Prostate gland (tissue), 2 donors: Measurements from ENCODE around the gene BPIFB4. TPM values are rescaled to one million over a fixed set of nuclear protein-coding genes. Genes with fewer than 3 reads are reported as not detected.
"Not testable (repeated sequence)": the region's sequence is repeated elsewhere in the genome, so short reads cannot be mapped to it uniquely, and the experiment has no call there.

ENCODE experiments used
- DNase-seq: peaks from one replicate; pipeline ENCODE4 v3.0.0-alpha.2; 2019; ENCODE audit warnings: low spot score
- H3K27ac ChIP-seq, 2 donors: fragments of 200-600 bp; sonication (generic); 2 replicates each; pipeline ENCODE4 v1.5.1; 2017 to 2019
- H3K27me3 ChIP-seq: fragments of 200-600 bp; sonication (generic); replicated peaks from 2 replicates; pipeline ENCODE4 v1.5.1; 2019; ENCODE audit not compliant: insufficient read depth
- H3K36me3 ChIP-seq, 2 donors: fragments of 200-600 bp; sonication (generic); 1 replicate in 1 of 2; 2 replicates in 1 of 2; pipeline versions ENCODE4 v1.5.1 to v1.8.1; 2017 to 2019
- H3K4me1 ChIP-seq: fragments of 200-600 bp; sonication (generic); replicated peaks from 2 replicates; pipeline ENCODE4 v1.5.1; 2019
- H3K4me3 ChIP-seq, 2 donors: fragments of 200-600 bp; sonication (generic); 2 replicates each; pipeline ENCODE4 v1.5.1; 2017 to 2019
- H3K9me3 ChIP-seq: fragments of 200-600 bp; sonication (generic); 2 replicates; pipeline ENCODE4 v1.5.1; 2017
- CTCF ChIP-seq, 4 experiments: fragments of 200-600 bp in 2 of 4; fragments of 450-650 bp in 2 of 4; sonication (generic) in 2 of 4; IDR thresholded peaks; 1 replicate in 3 of 4; 2 replicates in 1 of 4; pipeline ENCODE4 v1.5.1; 2016 to 2019; ENCODE audit warnings: antibody characterized with exemption in 4 of 4, mild to moderate bottlenecking in 2 of 4, moderate library complexity in 2 of 4
- POLR2A ChIP-seq: fragments of 450-650 bp; IDR thresholded peaks from one replicate; pipeline ENCODE4 v1.6.1; 2016; ENCODE audit warnings: antibody characterized with exemption, mild to moderate bottlenecking
- POLR2AphosphoS5 ChIP-seq: sonication (generic); formaldehyde crosslinking; IDR thresholded peaks from one replicate; pipeline ENCODE4 v1.6.1; 2017; ENCODE audit warnings: antibody characterized with exemption
- WGBS: methylation state at CpG from one replicate; pipeline ENCODE4 v1.1.5; 2018; 5-methylcytosine and 5-hydroxymethylcytosine counted together
- intact Hi-C: fragments of 100-400 bp; cut with DNase I; formaldehyde crosslinking; loops from one replicate; pipeline ENCODE4 v1.14.2; 2022
- total RNA-seq, 2 donors: library from RNA; depleted of rRNA; stranded (reverse); fragments of >200 nt; gene quantifications; one replicate each; pipeline ENCODE4 v1.1.0, GENCODE V29; 2016

The BPIFB4 gene
- total RNA-seq, 2 donors from 2014 or later = 1.1 TPM; not detected in 1

- no peak for TF ChIP-seq POLR2AphosphoS5
- TF ChIP-seq POLR2A = no peak
- TF ChIP-seq CTCF (IDR thresholded peaks at IDR 0.05) = no peak
- H3K36me3 ChIP-seq = no peaks in the 10 kb centered on the region
- whole genome bisulfite sequencing = 98% methylated on average over 3 of the region's 3 CpGs
Observed at GRCh38 chr20:33042430-33042829, 37.0 kb upstream of the BPIFB4 start.

GRCh38 chr20:33042983-33043730 is 36.3 kb upstream of the BPIFB4 start:
- Histone ChIP-seq H3K4me3 (no peak overlapping the region), H3K27me3 (no peaks in the 10 kb centered on the region), H3K27ac (no peak overlapping the region), H3K4me1 (no peaks in the 10 kb centered on the region), H3K36me3 (no peaks in the 10 kb centered on the region), H3K9me3 (no peaks in the 10 kb centered on the region)
- no peak for DNase-seq
- 73% methylated on average over 2 of the region's 2 CpGs for WGBS
- intact Hi-C loops = no loop called here
- TF ChIP-seq POLR2A (no peak), POLR2AphosphoS5 (no peak), CTCF (IDR thresholded peaks at IDR 0.05) (no peak)

More at GRCh38 chr20:33042430-33042829, 37.0 kb upstream of the BPIFB4 start:
- Histone ChIP-seq H3K9me3 (no peaks in the 10 kb centered on the region), H3K27me3 (no peaks in the 10 kb centered on the region), H3K4me1 (no peaks in the 10 kb centered on the region), H3K4me3 (no peak overlapping the region), H3K27ac (no peak overlapping the region)
- no peak for DNase-seq
- intact Hi-C loops = no loop called here

- Histone ChIP-seq H3K27me3 (no peaks in the 10 kb centered on the region), H3K4me1 (no peaks in the 10 kb centered on the region), H3K27ac (no peak overlapping the region), H3K36me3 (no peaks in the 10 kb centered on the region), H3K4me3 (no peak overlapping the region), H3K9me3 (no peaks in the 10 kb centered on the region)
- intact Hi-C loops = no loop called here
- WGBS = 39% methylated on average over 1 of the region's 1 CpG
- TF ChIP-seq POLR2A = no peak
- no peak for TF ChIP-seq CTCF (IDR thresholded peaks at IDR 0.05)
- TF ChIP-seq POLR2AphosphoS5 = no peak
- no peak for DNase-seq
Observed at GRCh38 chr20:33043731-33044181, 35.7 kb upstream of the BPIFB4 start.

- H3K4me1 ChIP-seq, intact Hi-C loops, H3K36me3 ChIP-seq, H3K27me3 ChIP-seq, H3K4me3 ChIP-seq, H3K27ac ChIP-seq, DNase-seq, H3K9me3 ChIP-seq: not testable (repeated sequence)
- WGBS = 80% methylated on average over 15 of the region's 15 CpGs
Observed at GRCh38 chr20:33045129-33045721, 34.2 kb upstream of the BPIFB4 start.

GRCh38 chr20:33046412-33046811 is 33.0 kb upstream of the BPIFB4 start:
- intact Hi-C loops = no loop called here
- WGBS = 81% methylated on average over 3 of the region's 3 CpGs
- no peak for TF ChIP-seq CTCF (IDR thresholded peaks at IDR 0.05)
- TF ChIP-seq POLR2A = no peak
- TF ChIP-seq POLR2AphosphoS5 = no peak
- no peak overlapping the region for H3K27ac ChIP-seq
- no peak for DNase-seq
- H3K4me3 ChIP-seq = no peak overlapping the region
- no peaks in the 10 kb centered on the region for H3K27me3 ChIP-seq
- no peaks in the 10 kb centered on the region for H3K9me3 ChIP-seq
- no peaks in the 10 kb centered on the region for H3K4me1 ChIP-seq
- no peaks in the 10 kb centered on the region for H3K36me3 ChIP-seq
